H1 (cell line): ENCODE data around the gene HELQ. TPM values are rescaled to one million over a fixed set of nuclear protein-coding genes. Genes with fewer than 3 reads are reported as not detected.

Source experiments
- CTCF ChIA-PET: fragments of 300-600 bp; sonication (Branson Sonifier 250); formaldehyde crosslinking; loops from one replicate; lab custom pipeline; 2021; ENCODE audit not compliant: partially characterized antibody; lab: Charles Lee
- POLR2A ChIA-PET: fragments of 300-600 bp; sonication (Branson Sonifier 250); formaldehyde crosslinking; loops from one replicate; lab custom pipeline; 2021; ENCODE audit warnings: inconsistent platforms; ENCODE audit not compliant: partially characterized antibody; lab: Charles Lee
- DNase-seq, 2 experiments: peaks; one replicate each; pipeline versions ENCODE4 v3.0.0 to v3.0.0-alpha.2; 2010 to 2022; ENCODE audit warnings: low spot score in 2 of 2, low read depth in 1 of 2, mixed read lengths in 1 of 2
- FAIRE-seq: peaks from 2 replicates; lab custom pipeline; 2011; peaks lifted over from hg19 to GRCh38; lab: Jason Lieb, UNC
- H2AFZ ChIP-seq: 2 replicates; pipeline ENCODE4 v1.8.1; 2012; ENCODE audit warnings: low read length, inconsistent platforms
- H2AK5ac ChIP-seq: 2 replicates; pipeline ENCODE4 v1.6.1; 2013; ENCODE audit warnings: low read depth, low read length
- H2BK120ac ChIP-seq: replicated peaks from 2 replicates; pipeline ENCODE3; 2013; ENCODE audit warnings: low read depth, low read length, inconsistent platforms
- H2BK12ac ChIP-seq: 2 replicates; pipeline ENCODE4 v1.6.1; 2013; ENCODE audit warnings: low read depth, low read length
- H2BK15ac ChIP-seq: 2 replicates; pipeline ENCODE4 v1.6.1; 2013; ENCODE audit warnings: low read length
- H2BK20ac ChIP-seq: 2 replicates; pipeline ENCODE4 v1.6.1; 2013; ENCODE audit warnings: low read length
- H2BK5ac ChIP-seq: 2 replicates; pipeline ENCODE4 v1.6.1; 2013; ENCODE audit warnings: low read depth, low read length
- H3K14ac ChIP-seq: 2 replicates; pipeline ENCODE4 v1.6.1; 2013; ENCODE audit warnings: inconsistent platforms; ENCODE audit not compliant: insufficient read length
- H3K18ac ChIP-seq: 2 replicates; pipeline ENCODE4 v1.6.1; 2013; ENCODE audit warnings: low read length; ENCODE audit errors: extremely low read depth
- H3K23ac ChIP-seq: 2 replicates; pipeline ENCODE4 v1.6.1; 2013; ENCODE audit warnings: inconsistent platforms; ENCODE audit not compliant: insufficient read length
- H3K23me2 ChIP-seq: 2 replicates; pipeline ENCODE4 v1.6.1; 2013; ENCODE audit warnings: low read depth, low read length
- H3K27ac ChIP-seq: 2 replicates; pipeline ENCODE4 v1.6.1; 2011; ENCODE audit warnings: low read depth, low read length, inconsistent platforms
- H3K27me3 ChIP-seq, 4 experiments: replicated peaks in 1 of 4; 1 replicate in 1 of 4; 2 replicates in 3 of 4; pipeline versions ENCODE4 v1.6.1 to v1.8.1; 2011 to 2013; ENCODE audit warnings: low read length in 3 of 4, mild to moderate bottlenecking in 3 of 4, inconsistent platforms in 2 of 4, mixed read lengths in 2 of 4, moderate library complexity in 1 of 4; ENCODE audit not compliant: control insufficient read depth in 3 of 4, insufficient read depth in 3 of 4; ENCODE audit errors: extremely low read depth in 1 of 4
- H3K36me3 ChIP-seq, 4 experiments: 2 replicates each; pipeline versions ENCODE4 v1.6.1 to v1.8.1; 2011 to 2013; ENCODE audit warnings: mild to moderate bottlenecking in 4 of 4, low read length in 3 of 4, moderate library complexity in 2 of 4, control low read depth in 1 of 4, inconsistent platforms in 1 of 4; ENCODE audit not compliant: insufficient read depth in 4 of 4, control insufficient read depth in 2 of 4
- H3K4ac ChIP-seq: replicated peaks from 2 replicates; pipeline ENCODE3; 2013; ENCODE audit warnings: low read length, low read depth, mixed read lengths, inconsistent platforms; ENCODE audit not compliant: insufficient read length
- H3K4me1 ChIP-seq, 4 experiments: replicated peaks in 1 of 4; 1 replicate in 1 of 4; 2 replicates in 3 of 4; pipeline versions ENCODE4 v1.6.1 to v1.8.1; 2011 to 2013; ENCODE audit warnings: low read length in 3 of 4, inconsistent platforms in 2 of 4, mixed read lengths in 1 of 4; ENCODE audit not compliant: insufficient read depth in 4 of 4, control insufficient read depth in 3 of 4
- H3K4me2 ChIP-seq, 2 experiments: 2 replicates each; pipeline versions ENCODE4 v1.6.1 to v1.8.1; 2011 to 2013; ENCODE audit warnings: low read depth in 2 of 2, low read length in 2 of 2, control low read depth in 1 of 2, inconsistent platforms in 1 of 2, mild to moderate bottlenecking in 1 of 2; ENCODE audit not compliant: insufficient read depth in 1 of 2
- H3K4me3 ChIP-seq, 4 experiments: fragments of 200-600, 300-600 bp in 1 of 4; sonication (generic), shearing (Covaris generic), sonication (Bioruptor Twin) in 1 of 4; 2 replicates each; pipeline versions ENCODE4 v1.5.1 to v1.8.1; 2011 to 2016; ENCODE audit warnings: low read length in 4 of 4, low read depth in 3 of 4, control low read depth in 2 of 4, inconsistent platforms in 2 of 4, mild to moderate bottlenecking in 2 of 4, mixed read lengths in 1 of 4, moderate library complexity in 1 of 4; ENCODE audit not compliant: insufficient read depth in 2 of 4; ENCODE audit errors: extremely low read depth in 1 of 4
- H3K56ac ChIP-seq: replicated peaks from 2 replicates; pipeline ENCODE3; 2013; ENCODE audit warnings: low read depth, mild to moderate bottlenecking, mixed read lengths, low read length, inconsistent platforms; ENCODE audit not compliant: insufficient read length
- H3K79me1 ChIP-seq: 2 replicates; pipeline ENCODE4 v1.6.1; 2013; ENCODE audit warnings: low read depth, low read length, control low read depth
- H3K79me2 ChIP-seq, 2 experiments: 2 replicates each; pipeline versions ENCODE4 v1.6.1 to v1.8.1; 2012 to 2013; ENCODE audit warnings: low read length in 2 of 2, mild to moderate bottlenecking in 2 of 2, inconsistent platforms in 1 of 2; ENCODE audit not compliant: insufficient read depth in 2 of 2, control insufficient read depth in 1 of 2
- H3K9ac ChIP-seq, 4 experiments: replicated peaks in 1 of 4; 1 replicate in 1 of 4; 2 replicates in 3 of 4; pipeline versions ENCODE4 v1.6.1 to v1.8.1; 2011 to 2013; ENCODE audit warnings: low read depth in 3 of 4, low read length in 3 of 4, control low read depth in 2 of 4, mild to moderate bottlenecking in 2 of 4, moderate library complexity in 2 of 4, inconsistent platforms in 1 of 4; ENCODE audit errors: extremely low read depth in 1 of 4
- H3K9me3 ChIP-seq, 2 experiments: 2 replicates each; pipeline versions ENCODE4 v1.6.1 to v1.8.1; 2012 to 2013; ENCODE audit warnings: mild to moderate bottlenecking in 2 of 2, moderate library complexity in 2 of 2, control low read depth in 1 of 2, inconsistent platforms in 1 of 2, low read depth in 1 of 2, low read length in 1 of 2, mixed read lengths in 1 of 2; ENCODE audit not compliant: insufficient read depth in 2 of 2
- H4K20me1 ChIP-seq, 2 experiments: replicated peaks in 1 of 2; 2 replicates each; pipeline versions ENCODE3 to v1.8.1; 2011 to 2013; ENCODE audit warnings: inconsistent platforms in 2 of 2, low read length in 2 of 2, mild to moderate bottlenecking in 1 of 2; ENCODE audit not compliant: insufficient read depth in 2 of 2, control insufficient read depth in 1 of 2
- H4K5ac ChIP-seq: 2 replicates; pipeline ENCODE4 v1.6.1; 2013; ENCODE audit warnings: low read length, low read depth, mixed read lengths, inconsistent platforms; ENCODE audit not compliant: insufficient read length
- H4K8ac ChIP-seq: 2 replicates; pipeline ENCODE4 v1.8.0; 2013; ENCODE audit warnings: mild to moderate bottlenecking, moderate library complexity, low read length, inconsistent platforms; ENCODE audit not compliant: insufficient read depth; ENCODE audit errors: extremely low read depth
- H4K91ac ChIP-seq: replicated peaks from 2 replicates; pipeline ENCODE3; 2013; ENCODE audit warnings: low read length, mixed read lengths, inconsistent platforms; ENCODE audit not compliant: insufficient read length
- CHD1 ChIP-seq: IDR thresholded peaks from 2 replicates; pipeline ENCODE4 v1.6.1; 2012; ENCODE audit warnings: low read depth, low read length, improper control_type of control experiment
- whole genome bisulfite sequencing, 2 experiments: shearing (Covaris generic) in 1 of 2; methylation state at CpG; one replicate each; pipeline versions ENCODE4 v1.1.6 to v1.1.7; 2013 to 2015; ENCODE audit warnings: low lambda C conversion rate in 2 of 2, mixed read lengths in 2 of 2, inconsistent platforms in 1 of 2, low coverage in 1 of 2, missing lambda C conversion rate in 1 of 2; ENCODE audit not compliant: insufficient replicate concordance in 2 of 2, insufficient coverage in 1 of 2, insufficient read length in 1 of 2; ENCODE audit errors: extremely low coverage in 1 of 2, missing lambda C conversion rate in 1 of 2; 5-methylcytosine and 5-hydroxymethylcytosine counted together
- polyA plus RNA-seq, 7 experiments: library from polyadenylated mRNA; depleted of rRNA in 3 of 7; stranded (reverse) in 5 of 7; unstranded in 2 of 7; fragments of >200 nt in 5 of 7; fragments of 200-250 nt in 2 of 7; gene quantifications; 1 replicate in 5 of 7; 2 replicates in 1 of 7; 4 replicates in 1 of 7; pipeline versions ENCODE4 v1.2.1 to v1.2.3, GENCODE V29; 2011 to 2013; ENCODE audit warnings: missing spikeins in 2 of 7, mixed read lengths in 2 of 7
- total RNA-seq: library from RNA; stranded (reverse); fragmentation: NEBNext Ultra II Directional; extraction: Animal tissue kit (Norgen Biotek cat#: 25700); gene quantifications from 2 replicates; pipeline ENCODE4 v1.2.1, GENCODE V29; 2021
- TF ChIP-seq, protein P1 (sequence below): IDR thresholded peaks from 2 replicates; pipeline ENCODE4 v1.6.1; 2011; ENCODE audit warnings: low read depth, mild to moderate bottlenecking, low read length; ENCODE audit not compliant: insufficient read depth
- TF ChIP-seq, protein P2 (sequence below): IDR thresholded peaks from 2 replicates; pipeline ENCODE4 v1.6.1; 2012; ENCODE audit warnings: low read length, inconsistent platforms

HELQ gene
- total and polyA plus RNA-seq, 2 of the 8 experiments (the other 6 are each of a cell fraction or from before 2014, with no cell fraction given) = 4.7 to 9.0 TPM

- no peak overlapping the region for H2BK5ac ChIP-seq
- no peak overlapping the region for H2BK12ac ChIP-seq
- no peak overlapping the region for H3K4me2 ChIP-seq
- no peak overlapping the region for H4K8ac ChIP-seq
- H4K20me1 ChIP-seq = no peaks in the 10 kb centered on the region
- H2BK20ac ChIP-seq = no peak overlapping the region
- ChIA-PET POLR2A (no interaction called here), CTCF (interaction anchor here (0.6 to 4.4 kb wide), 6 partner anchors 11 to 165 kb away, joined by 3 to 34 read pairs (median 4); no protein-coding TSS in a partner anchor)
- H2AFZ ChIP-seq = no peak overlapping the region
- no peak overlapping the region for H3K27ac ChIP-seq
- H3K56ac ChIP-seq = no peak overlapping the region
- FAIRE-seq (no peak), DNase-seq (no peak)
- no peaks in the 10 kb centered on the region for H3K9me3 ChIP-seq
- no peak for TF ChIP-seq CHD1
- TF ChIP-seq, protein P1, sequence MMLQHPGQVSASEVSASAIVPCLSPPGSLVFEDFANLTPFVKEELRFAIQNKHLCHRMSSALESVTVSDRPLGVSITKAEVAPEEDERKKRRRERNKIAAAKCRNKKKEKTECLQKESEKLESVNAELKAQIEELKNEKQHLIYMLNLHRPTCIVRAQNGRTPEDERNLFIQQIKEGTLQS = no peak
- TF ChIP-seq, protein P2, sequence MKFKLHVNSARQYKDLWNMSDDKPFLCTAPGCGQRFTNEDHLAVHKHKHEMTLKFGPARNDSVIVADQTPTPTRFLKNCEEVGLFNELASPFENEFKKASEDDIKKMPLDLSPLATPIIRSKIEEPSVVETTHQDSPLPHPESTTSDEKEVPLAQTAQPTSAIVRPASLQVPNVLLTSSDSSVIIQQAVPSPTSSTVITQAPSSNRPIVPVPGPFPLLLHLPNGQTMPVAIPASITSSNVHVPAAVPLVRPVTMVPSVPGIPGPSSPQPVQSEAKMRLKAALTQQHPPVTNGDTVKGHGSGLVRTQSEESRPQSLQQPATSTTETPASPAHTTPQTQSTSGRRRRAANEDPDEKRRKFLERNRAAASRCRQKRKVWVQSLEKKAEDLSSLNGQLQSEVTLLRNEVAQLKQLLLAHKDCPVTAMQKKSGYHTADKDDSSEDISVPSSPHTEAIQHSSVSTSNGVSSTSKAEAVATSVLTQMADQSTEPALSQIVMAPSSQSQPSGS = no peak
- H3K79me1 ChIP-seq = no peaks in the 10 kb centered on the region
- 93% methylated on average over 1 of the region's 1 CpG; no CpG with 5 or more reads in 1 of the 2 experiments for WGBS, 2 experiments
- no peak overlapping the region for H3K4me3 ChIP-seq
- no peaks in the 10 kb centered on the region for H3K4me1 ChIP-seq
- H3K79me2 ChIP-seq = no peaks in the 10 kb centered on the region
- no peak overlapping the region for H2AK5ac ChIP-seq
- H3K4ac ChIP-seq = no peak overlapping the region
- no peak overlapping the region for H2BK120ac ChIP-seq
- H3K14ac ChIP-seq = no peak overlapping the region
- H3K23ac ChIP-seq = no peak overlapping the region
- H4K91ac ChIP-seq = no peak overlapping the region
- no peaks in the 10 kb centered on the region for H3K36me3 ChIP-seq
- H3K27me3 ChIP-seq = no peaks in the 10 kb centered on the region
- no peak overlapping the region for H3K9ac ChIP-seq
- H3K18ac ChIP-seq = no peak overlapping the region
- H3K23me2 ChIP-seq = no peaks in the 10 kb centered on the region; the same call in 1 of the 2 replicates
- H2BK15ac ChIP-seq = no peak overlapping the region
- H4K5ac ChIP-seq = no peak overlapping the region
Measured at GRCh38 chr4:83498187-83498586, 42.6 kb upstream of the HELQ start.
